Fibroblast of lung (primary cell): ENCODE measurements around the gene RPH3AL.

Source experiments
- CTCF ChIP-seq, 2 donors: IDR thresholded peaks in 1 of 2; conservative IDR thresholded peaks in 1 of 2; 1 replicate in 1 of 2; 2 replicates in 1 of 2; pipeline ENCODE4 v1.5.1; 2011 to 2012; ENCODE audit warnings: low read length in 2 of 2, control low read depth in 1 of 2, inconsistent platforms in 1 of 2, low read depth in 1 of 2, mild to moderate bottlenecking in 1 of 2
- EZH2 ChIP-seq: IDR thresholded peaks from 2 replicates; pipeline ENCODE4 v1.5.1; 2012; ENCODE audit warnings: low read length, control low read depth, mild to moderate bottlenecking; ENCODE audit errors: missing control alignments

DNA sequence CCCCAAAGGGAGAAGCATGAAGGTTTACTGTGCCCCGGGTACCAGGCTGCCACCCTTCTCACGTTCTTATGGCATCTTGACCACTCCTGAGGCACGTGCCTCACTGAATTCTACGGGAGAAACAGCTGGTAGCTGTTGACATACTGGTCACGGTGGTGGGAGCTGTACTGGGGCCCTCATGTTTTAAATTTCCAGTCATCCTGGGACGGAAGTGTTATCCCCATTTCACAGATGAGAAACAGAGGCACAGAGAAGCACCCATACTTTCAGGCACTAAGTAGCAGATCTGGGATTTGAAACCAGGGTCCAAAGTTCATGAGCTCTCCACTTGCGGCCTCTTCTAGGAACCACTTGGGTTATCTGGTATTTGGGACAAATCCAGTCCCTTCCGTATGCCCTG, 144.8 kb downstream of the RPH3AL start:
- TF ChIP-seq CTCF (conservative IDR thresholded peaks at IDR 0.05 in 1 of 2, IDR thresholded peaks at IDR 0.05 in 1 of 2; ENCODE audit: low read depth in 1 of 2, low read length in 2 of 2) (no peak), EZH2 (no peak)
